Effector CD4-positive, alpha-beta T cell (primary cell): Measurements from ENCODE around the gene HOXC13.

Source experiments
- DNase-seq: peaks from one replicate; pipeline ENCODE4 v3.0.0-alpha.2; 2020

The HOXC13 gene

DNA sequence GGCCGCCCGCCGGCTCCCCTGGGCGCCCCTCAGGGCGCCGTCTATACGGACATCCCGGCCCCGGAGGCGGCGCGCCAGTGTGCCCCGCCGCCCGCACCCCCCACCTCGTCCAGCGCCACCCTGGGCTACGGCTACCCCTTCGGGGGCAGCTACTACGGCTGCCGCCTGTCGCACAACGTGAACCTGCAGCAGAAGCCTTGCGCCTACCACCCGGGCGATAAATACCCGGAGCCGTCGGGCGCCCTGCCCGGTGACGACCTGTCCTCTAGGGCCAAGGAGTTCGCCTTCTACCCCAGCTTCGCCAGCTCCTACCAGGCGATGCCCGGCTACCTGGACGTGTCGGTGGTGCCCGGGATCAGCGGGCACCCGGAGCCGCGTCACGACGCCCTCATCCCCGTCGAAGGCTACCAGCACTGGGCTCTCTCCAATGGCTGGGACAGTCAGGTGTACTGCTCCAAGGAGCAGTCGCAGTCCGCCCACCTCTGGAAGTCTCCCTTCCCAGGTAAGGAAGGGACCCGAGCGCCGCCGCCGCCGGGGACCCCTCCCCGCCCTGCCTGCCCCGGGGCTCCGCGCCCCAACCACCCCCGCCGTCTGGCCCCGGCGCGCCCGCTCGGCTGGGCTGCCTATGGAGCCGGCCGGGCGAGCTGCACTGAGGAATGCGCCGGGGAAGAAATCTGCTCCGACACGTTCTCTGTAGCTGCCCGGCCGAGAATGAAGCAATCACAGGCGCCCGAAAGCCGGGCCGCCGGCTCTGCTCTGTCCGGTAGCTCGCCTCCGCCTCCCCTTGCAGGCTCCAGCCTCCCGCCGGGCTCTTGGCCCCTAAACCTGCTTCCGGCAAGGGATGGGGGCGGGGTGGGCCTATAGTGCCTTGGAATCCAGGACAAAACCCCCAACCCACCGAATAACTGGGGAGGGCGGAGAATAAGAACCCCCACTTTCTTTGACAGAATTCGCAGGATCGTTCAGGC is 794 bp downstream of the HOXC13 start:
- DNase-seq, result no peak

DNA sequence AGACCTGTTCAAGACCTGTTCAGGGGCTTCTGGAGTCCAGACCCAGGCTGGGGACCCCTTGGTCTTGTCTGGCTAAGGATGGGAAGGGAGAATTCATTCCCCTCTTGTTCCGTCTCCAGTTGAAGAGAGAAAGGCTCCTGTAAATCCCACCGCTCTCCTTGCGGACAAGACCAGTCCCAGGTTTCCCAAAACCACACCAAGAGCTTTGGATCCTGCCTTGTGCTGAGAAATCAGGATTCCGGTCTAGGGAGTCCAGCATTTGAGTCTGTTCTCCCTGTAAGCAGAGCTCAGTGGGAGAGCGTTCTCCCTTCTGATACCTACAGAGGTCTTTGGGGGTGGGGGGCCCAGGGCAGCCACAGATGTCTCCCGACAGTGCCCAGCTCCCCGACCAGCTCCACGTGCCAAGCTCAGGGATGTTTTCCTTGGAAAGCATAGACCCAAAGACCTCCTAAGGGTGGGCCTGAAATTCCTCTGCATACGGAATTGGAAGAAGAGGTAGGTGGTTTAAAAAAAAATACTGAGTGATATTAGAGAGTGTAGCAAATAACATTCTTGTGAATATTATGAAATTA is 1.9 kb downstream of the HOXC13 start:
- no peak for DNase-seq

DNA sequence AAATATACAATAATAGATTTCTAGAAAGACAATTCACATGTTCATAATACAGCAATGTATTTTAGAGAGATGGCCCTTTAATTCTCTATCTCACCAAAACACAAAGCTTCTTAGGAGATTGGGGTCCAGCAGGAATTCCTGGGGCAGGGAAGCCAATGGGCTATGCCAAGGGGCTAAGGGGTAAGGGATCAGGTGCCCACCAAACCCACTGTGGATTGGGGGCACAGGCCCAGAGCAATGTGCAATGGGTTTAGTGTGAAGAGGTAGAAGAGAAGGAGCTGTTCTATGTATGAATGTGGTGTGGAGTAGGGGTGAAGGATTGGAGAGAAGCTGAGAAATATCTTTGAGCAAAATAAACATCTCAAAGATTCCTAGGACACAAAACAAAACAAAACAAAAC is 2.6 kb downstream of the HOXC13 start:
- no peak for DNase-seq

DNA sequence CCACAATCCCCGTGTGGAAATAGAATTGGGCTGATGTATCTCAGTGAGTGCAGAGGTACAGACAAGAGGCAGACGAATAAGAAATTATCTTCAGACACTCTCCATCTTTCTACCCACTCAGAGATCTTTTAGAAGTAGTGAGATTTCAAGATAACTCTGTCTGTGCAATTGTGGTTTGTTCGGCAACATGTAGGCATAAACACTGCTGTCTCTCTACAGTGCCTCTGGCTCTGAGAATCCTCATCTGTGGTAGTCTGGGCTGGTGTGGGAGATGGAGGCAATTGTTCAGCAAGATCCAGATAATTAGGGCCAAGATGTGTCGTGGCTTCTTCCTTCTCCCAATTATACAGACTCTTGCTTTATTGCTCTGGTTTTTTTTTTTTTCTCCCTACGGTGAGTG is 3.1 kb downstream of the HOXC13 start:
- DNase-seq, result no peak

DNA sequence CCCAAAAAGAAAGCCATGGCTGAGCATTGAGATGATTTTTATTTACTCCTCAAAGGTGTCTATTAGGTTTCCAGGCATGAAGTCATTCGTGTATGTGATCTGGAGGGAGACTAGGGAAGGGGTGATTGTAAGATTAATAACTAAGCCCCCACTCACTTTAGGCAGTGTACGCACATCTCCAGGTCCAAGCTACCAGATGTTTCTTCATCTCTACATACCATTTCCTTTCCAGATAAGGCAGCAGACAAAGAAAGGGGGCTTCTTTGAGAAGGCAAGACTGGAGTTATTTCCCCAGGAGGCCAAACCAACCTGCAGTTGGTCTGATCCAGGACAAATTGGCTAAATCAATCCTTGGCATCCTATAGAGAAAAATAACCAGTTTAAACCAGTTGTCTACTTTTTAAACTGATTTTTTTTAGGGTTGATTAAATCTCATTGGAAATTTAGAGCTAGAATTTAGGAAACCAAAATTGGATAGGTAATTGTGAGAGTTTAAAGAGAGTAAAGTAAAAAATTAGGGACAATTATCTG is 3.9 kb downstream of the HOXC13 start:
- no peak for DNase-seq

DNA sequence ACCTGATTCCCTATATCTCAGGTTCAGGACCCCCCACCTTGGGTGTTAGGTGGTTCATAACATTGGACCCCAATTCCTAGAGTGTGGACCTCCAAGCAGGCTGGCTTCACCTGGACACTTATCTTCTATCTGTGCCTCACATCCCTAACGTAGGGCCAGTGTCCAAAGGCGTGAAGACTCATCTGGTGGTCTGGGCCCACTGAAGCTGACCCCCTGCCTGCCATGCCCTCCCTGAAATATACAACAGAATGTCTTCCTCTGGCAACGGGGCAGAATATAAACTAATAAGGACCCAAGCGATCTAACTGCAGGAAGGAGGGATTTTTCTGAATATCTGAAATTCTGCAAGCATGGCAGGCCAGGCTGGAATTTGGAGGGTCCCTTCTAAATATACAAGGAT is 5.6 kb downstream of the HOXC13 start:
- DNase-seq, result no peak

DNA sequence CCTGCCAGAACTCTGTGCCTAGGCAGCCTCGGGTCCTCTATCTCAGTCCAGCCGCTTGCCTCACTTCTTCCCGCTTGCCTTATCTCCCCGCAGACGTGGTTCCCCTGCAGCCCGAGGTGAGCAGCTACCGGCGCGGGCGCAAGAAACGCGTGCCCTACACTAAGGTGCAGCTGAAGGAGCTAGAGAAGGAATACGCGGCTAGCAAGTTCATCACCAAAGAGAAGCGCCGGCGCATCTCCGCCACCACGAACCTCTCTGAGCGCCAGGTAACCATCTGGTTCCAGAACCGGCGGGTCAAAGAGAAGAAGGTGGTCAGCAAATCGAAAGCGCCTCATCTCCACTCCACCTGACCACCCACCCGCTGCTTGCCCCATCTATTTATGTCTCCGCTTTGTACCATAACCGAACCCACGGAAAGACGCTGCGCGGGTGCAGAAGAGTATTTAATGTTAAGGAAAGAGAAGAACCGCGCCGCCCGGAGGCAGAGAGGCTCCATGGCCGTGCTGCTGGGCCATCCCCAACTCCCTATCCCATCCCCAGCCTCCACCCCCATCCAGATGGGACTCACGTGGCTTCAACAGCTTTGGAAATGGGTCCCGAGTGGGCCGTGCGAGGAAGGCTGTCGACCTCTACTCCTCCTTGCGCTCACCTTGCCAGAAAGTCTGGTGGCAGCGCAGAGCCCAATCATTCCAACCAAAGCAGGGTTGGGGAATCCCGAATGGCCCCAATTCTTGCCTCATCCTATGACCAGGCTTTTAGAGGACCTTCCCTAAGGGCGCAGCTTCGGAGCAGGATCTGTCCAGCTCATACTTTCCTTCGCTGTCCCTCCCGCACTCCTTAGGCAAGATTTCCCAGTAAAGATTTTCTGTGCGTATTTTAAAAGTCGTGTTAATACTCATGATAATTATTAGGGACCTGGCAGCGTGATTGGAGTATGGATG is 6.5 kb downstream of the HOXC13 start:
- DNase-seq, result no peak

DNA sequence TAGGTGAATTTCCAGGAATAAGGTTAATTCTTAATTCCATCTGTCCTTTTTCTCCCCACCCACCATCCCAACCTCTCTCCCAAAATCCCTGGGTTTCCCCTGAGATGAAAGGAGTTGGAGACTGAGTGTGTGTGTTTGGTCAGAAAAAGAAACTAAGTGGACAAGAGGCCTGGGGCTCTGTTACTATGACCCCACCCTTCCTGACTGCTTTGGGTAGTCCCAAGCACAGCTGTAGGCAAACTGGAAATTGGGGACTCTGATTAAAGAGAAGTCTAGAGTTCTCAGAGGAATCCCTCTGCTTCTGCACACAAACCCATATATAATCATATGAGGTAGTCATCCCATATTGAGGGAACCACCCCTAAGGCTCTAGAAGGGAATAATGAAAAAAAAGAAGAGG is 9.1 kb downstream of the HOXC13 start:
- no peak for DNase-seq

DNA sequence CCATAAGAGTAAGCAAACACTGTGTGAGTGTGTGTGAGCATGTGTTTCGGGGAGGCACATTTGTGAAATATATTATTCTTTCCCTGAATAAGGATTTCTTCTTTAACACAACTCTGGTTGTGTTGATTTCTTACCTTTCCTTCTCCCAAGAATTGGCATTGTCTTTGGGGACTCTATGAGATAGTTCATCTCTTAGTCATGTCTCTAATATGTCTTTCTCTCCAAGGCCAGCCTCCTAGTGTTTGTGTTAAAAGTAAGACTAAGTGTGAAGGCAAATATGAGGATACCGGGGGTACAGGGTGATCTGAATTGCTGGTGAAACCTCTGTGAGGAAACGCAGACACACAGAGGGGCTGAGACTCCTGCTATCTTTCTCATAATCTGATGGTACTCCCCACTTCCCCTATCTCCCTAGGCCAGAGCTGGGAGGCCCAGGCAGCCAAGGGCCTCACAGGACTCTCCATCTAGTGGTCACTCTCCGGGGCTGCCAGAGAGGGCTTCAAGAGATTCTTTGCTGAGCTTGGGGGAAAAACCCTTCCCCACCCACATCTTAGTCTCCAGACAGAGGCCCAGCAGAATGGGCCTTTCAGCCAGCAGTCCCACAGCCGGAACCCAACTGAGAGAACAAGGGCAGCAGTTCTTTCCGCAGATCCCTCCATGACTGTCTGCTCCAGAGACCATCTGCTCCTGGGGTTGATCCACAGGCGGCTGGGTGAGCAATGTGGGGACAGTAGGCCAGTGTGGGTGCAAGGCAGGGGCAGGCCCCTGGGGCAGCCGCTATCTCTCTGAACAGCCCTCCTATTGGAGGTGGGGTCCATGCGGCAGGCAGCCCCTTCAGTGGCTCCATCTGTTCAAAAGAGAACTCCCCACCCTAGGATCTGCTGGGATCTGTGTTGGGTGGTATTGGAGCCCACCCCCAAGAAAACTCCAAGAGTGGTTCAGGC is 10.3 kb downstream of the HOXC13 start:
- no peak for DNase-seq

DNA sequence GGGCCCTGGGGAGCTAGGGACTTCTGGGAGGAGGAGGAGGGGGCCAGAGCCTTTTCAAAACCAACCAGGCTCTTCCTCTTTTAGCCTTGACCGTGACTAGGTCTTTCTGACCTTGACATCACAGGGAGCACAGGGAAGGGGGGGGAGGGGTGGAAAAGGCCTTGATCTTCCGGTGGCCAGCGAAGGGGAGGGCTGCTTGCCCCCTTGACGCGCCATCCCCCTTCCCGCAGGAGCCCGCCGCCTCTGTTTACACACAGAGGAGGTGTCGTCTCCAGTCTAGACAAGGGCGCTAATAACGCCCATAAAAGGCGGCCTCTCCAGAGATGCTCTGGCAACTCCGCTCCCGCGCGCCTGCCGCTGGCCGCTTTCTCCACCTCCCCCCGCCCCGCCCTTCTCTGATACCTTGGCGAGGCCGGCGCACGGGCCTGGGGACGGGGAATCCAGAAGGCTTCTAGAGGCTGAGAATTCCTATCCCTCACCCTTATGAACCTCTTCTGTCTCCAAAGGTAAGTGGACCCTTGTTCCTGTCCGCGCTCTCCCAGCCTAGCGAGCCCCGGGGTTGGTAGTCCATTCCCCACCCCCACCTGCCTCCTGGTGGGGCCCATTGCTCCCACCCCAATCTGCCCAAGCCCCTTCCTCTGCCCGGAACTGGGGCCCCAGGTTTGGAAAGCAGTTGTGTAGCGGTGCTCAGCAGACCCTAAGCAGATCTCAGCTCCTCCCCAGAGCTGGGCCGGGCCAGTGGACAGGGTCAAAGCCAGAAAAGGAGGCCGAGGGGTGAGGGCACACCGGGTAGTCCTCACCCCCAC is 11.2 kb downstream of the HOXC13 start:
- no peak for DNase-seq

DNA sequence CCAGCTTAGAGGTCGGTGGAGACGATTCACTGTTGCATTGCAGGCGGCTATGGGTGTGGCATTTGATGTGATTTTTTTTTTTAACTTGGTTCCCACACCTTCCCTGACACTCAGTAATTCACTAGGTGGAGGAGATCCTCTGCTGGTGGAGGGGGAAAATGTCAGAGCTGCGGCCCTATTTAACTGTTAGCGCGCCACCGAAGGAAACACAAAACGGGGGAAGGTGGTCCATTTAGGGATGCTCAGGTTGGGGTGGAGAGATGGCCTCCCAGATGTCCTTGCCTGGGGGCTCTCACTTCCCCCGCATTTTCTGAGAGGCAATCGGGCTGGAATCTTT is 11.8 kb downstream of the HOXC13 start:
- DNase-seq, result no peak

DNA sequence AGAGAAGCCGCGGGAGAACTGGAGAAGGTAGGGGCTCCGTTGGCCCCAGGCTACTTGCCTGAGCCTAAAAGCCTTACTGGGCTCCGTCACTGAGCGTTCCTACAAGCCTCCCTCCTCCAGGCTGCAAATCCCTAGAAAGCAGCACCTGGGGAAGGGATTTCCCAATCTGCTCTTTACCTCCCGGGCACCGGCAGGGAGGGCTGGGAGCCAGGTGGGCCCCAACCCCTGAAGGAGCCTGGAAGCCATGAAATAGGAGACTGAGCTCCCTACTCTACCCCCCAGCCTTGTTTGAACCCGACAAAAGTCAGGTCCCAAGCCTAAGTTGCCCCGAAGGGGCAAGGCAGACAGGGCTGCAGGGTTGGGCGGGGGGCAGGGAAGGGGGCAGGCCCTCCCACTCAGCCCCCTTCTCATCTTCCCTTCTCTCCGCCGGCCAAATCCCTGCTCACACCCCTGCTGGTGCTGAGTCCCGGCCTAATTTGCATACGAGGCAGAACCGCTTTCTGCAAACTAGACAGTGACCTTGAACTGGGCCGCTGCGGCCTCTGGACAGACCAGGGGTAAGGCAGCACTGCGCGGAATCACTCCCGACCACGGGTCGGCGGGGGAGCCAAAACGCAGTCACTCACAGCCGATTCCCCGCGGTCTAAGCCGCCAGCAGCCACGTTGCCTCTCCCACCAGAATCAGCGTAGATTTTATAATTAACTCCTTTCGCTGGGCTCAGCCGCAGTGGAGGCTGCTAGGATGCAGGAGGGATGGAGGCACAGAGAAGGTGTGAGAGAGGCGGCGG is 12.4 kb downstream of the HOXC13 start:
- no peak for DNase-seq

DNA sequence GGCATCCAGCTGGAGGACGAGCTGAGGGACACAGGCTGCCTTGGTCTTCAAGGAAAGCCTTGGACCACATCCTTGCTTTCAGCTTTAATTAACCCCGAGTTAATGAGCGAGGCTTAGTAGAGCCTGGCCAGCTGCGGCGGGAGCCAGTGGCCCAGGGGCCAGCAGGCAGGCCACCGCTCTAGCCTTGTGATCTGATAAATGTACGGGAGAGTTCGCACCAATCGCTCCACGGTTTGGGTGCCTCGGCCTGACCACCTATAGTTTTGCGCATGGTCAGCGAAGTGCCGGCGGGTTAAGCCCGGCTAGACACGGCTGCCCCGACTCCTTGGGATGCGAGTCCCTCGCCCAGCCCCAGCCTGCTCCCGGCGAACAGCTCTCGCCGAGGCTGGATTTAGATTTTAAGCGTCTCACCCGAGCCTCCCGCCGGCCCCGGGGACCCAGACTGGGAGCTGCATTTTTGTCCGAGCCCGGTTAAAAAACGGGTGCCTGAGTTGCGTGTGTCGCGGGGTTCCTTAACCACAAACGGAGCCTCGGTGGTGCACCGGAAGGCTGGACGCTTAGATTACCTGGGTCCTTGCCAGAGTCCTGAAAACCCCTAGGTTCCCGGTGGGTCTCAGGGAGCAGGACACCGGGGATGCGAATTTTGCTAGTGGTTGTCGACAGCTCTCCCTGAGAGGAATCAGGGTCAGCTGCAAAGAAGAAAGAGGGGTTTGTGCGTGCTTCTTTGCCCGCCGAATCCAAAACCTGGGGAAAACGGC is 13.1 kb downstream of the HOXC13 start:
- DNase-seq, result no peak

DNA sequence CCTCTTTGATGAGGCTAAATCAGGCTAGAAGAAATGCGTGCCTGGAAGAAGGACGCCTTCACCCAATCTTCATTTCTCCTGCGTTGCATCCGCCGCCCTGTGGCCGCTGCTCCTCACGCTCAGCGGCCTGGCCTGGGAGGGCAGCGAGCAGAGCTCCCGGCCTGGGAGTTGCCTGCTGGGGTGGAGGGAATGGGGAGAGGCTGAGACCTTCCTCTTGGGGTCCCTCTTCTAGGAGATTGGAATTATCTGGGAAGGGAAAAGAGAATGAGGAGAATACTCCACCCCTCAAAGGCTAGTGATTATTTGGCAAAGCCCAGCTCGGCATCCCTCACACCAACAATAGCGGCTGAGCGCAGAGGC is 13.7 kb downstream of the HOXC13 start:
- DNase-seq, result no peak

DNA sequence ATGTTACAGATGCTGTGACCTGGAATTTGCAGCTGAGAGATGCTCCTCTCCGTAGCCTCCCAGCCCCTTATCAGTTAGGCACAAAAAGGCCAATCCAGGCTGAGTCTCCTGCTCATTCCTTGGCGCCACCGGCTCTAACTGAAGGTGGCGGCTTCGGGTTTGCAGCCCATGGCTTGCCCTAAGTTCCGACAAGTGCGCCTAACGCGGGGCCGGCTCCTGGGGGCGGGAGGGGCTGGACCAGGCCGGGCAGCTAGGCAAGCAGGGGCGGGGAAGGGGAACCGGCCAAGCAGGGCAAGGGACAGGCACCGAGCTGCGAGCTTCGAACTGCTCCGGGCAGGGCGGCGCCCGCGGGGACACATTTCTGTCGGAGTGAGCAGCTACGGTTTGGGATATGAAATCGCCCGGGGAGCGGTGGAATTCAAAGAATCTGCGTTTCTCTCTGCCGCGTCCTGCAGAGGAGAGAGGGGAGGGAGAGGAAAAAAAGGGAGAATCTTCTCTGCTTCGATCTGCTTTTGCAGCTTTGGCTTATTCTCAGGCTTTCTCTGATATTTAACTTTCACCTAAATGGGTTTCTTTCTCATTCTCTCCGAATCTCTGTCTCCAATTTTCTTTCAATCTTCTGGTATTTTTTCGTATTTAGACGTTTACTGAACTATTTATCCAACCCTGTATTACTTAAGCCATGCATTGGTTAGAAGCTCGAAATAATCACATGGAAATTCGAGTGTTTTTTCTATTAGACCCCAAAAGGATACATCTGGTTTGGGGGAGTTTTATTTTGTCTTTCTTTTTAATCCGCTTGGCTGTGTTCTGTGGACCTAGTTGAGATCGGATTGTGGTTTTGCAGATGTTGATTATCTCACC is 14.5 kb downstream of the HOXC13 start:
- no peak for DNase-seq

DNA sequence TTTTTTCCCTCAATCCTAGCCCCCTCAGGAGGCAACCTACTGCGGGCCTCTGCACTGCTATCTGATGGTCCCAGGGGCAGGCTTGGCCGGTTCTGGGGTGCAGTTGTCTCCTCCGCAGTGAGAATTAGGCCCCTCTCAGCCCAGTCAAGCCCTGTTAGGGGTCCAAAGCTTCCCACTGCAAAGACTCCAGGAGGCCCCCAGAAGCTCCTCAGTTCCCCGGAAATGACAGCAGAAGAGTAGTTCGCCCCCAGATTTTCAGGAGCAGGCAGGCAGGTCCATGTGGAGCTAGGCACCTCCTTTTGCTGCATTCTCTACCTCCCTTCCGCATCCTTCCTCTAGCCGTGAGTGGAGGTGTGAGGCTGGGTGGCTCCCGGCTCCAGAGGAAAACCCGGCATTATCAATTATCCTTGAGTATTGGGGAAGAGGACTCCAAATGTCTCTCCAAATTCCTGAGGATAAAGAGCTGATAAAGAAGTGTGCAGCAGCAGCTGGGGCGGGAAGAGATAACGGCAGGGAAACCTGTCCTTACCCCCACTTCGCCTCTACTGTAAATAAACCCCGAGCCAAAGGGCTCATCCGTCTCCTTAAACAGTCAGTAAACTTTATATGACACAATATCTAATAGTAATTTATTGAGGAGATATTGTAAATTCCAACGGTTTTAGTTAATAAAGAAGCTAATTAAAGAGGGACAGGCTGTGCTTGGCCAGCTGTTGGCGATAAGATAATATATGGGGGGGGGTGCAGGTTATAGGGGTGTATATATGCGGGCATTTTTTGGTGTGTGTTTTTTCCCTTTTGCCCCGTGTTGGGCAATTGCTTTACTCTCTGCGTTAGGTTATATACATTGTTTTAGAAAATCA is 15.4 kb downstream of the HOXC13 start:
- DNase-seq, result no peak

DNA sequence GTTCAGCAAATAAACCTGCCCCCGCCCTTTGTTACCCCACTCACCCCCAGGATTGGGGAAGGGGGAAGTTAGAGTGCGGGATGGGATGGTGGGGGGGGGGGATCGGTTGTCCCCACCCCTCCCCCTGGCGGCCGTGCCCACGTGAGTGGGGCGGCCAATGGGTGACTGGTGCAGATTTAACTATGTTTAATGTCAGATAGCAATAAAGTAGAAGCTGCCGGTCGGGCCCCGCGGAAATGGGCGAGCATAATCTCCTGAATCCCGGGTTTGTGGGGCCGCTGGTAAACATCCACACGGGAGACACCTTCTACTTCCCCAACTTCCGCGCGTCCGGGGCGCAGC is 16.0 kb downstream of the HOXC13 start, which contains the start of gene HOXC12:
Gene HOXC12 (plus strand): TSS at position 210 of the 342 bp plus-strand sequence. CDS start 27 bp downstream, at position 237.
- DNase-seq, result no peak
